ENCODE measurements around the gene PHF5A. TPM values are rescaled to one million over a fixed set of nuclear protein-coding genes. Genes with fewer than 3 reads are reported as not detected.
A peak's percentile ranks its signal among the peaks of the same experiment; 100 is the strongest.
"Not testable (repeated sequence)": the region's sequence is repeated elsewhere in the genome, so short reads cannot be mapped to it uniquely, and the experiment has no call there.

PHF5A gene
- total RNA-seq, 1 experiment from 2014 or later, result 115 TPM

DNA sequence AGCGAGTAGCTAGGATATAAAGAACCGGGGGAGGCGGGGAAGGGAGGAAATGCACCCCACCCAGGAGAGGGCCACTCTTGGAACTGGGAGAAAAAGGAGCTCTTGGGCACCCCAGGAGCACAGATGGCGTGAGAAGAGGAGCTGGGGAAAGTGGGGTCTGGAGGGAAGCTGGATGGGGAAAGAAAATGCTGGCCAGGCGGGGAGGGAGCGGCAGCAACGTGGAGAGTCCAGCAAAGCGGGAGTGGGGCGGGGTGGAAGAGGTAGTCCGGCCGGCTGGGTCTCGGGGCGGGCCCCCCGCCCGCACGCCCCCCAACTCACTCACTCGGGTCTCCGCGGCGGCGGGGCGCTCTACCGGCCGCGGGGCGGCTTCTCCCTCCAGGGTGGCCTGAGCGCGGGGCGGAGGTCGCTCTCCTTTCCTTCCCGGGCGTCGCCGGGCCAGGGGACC, 22.4 kb downstream of the PHF5A start:
- no peaks in the 10 kb centered on the region for H3K27me3 ChIP-seq (ENCODE audit: control insufficient read depth, insufficient read depth, low read length)
- H3K36me3 ChIP-seq (replicated peaks; ENCODE audit: control insufficient read depth, insufficient read depth, low read length), result peaks cover 6% of the 10 kb centered on the region
- peak; percentile 55 for DNase-seq
- H3K4me3 ChIP-seq (ENCODE audit: insufficient read depth, low read depth, low read length), result peak overlapping the region; percentile 99

- DNase-seq, result peak; percentile 50
- peak overlapping the region; percentile 99 for H3K4me3 ChIP-seq (ENCODE audit: insufficient read depth, low read depth, low read length)
- no peaks in the 10 kb centered on the region for H3K27me3 ChIP-seq (ENCODE audit: control insufficient read depth, insufficient read depth, low read length)
- peaks cover 6% of the 10 kb centered on the region for H3K36me3 ChIP-seq (replicated peaks; ENCODE audit: control insufficient read depth, insufficient read depth, low read length)
Observed at GRCh38 chr22:41445129-41446056, 23.1 kb downstream of the PHF5A start.

- Histone ChIP-seq H3K27me3 (ENCODE audit: control insufficient read depth, insufficient read depth, low read length) (no peaks in the 10 kb centered on the region), H3K36me3 (replicated peaks; ENCODE audit: control insufficient read depth, insufficient read depth, low read length) (peaks cover 6% of the 10 kb centered on the region), H3K4me3 (ENCODE audit: insufficient read depth, low read depth, low read length) (peak overlapping the region; percentile 99)
- peak; percentile 95 for DNase-seq
Observed at GRCh38 chr22:41444360-41445128, 23.9 kb downstream of the PHF5A start.

- H3K4me3 ChIP-seq (ENCODE audit: insufficient read depth, low read depth, low read length), result no peak overlapping the region
- H3K27me3 ChIP-seq (ENCODE audit: control insufficient read depth, insufficient read depth, low read length), result no peaks in the 10 kb centered on the region
Observed at GRCh38 chr22:41442240-41442792, 26.2 kb downstream of the PHF5A start.

GRCh38 chr22:41440511-41440910, 28.0 kb downstream of the PHF5A start:
- not testable (repeated sequence) for DNase-seq; H3K4me3 ChIP-seq (ENCODE audit: insufficient read depth, low read depth, low read length); H3K27me3 ChIP-seq (ENCODE audit: control insufficient read depth, insufficient read depth, low read length)
- peaks cover 25% of the 10 kb centered on the region for H3K36me3 ChIP-seq (replicated peaks; ENCODE audit: control insufficient read depth, insufficient read depth, low read length)

More at GRCh38 chr22:41442240-41442792, 26.2 kb downstream of the PHF5A start:
- DNase-seq, result no peak
- H3K36me3 ChIP-seq (replicated peaks; ENCODE audit: control insufficient read depth, insufficient read depth, low read length), result peaks cover 11% of the 10 kb centered on the region

- H3K27me3 ChIP-seq (ENCODE audit: control insufficient read depth, insufficient read depth, low read length), result no peaks in the 10 kb centered on the region
- H3K36me3 ChIP-seq (replicated peaks; ENCODE audit: control insufficient read depth, insufficient read depth, low read length), result peaks cover 28% of the 10 kb centered on the region
- no peak for DNase-seq
- no peak overlapping the region for H3K4me3 ChIP-seq (ENCODE audit: insufficient read depth, low read depth, low read length)
Observed at GRCh38 chr22:41437198-41437597, 31.3 kb downstream of the PHF5A start.

DNA sequence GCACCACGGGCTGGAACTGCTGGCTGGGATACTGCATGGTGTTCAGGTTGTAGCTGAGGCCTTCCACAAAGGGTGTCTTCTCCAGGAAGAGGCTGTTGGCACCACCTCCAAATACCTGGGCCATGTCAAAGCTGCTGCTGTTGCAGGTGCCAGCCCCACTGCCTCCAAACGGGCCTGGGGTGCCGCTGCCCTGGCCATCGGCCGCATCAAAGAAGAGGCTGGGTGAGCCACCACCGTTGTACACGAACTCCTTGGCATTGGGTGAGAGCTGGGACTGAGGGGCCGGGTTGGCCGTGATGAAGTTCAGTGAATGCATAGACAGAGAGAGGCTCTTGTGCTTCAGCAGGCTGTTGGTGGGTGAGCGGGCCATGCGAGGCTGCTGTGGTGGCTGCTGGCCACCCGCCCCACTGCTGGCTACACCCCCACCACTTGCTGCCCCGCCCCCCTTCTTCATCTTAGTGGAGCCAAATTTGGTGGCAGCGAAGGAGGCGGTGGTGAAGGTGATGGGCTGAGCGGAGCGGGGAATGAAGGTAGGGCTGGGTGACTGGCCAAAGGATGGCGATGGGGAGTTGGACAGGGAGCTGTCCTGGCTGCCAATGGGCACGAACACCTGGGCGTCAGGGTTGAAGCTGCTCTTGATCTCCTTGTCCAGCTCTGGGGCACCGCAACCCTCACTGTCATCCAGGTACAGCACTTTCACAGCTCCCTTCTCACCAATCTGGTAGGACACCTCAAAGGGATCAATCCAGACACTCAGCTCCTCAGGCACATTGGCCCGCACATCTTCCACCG, 32.0 kb downstream of the PHF5A start:
- Histone ChIP-seq H3K36me3 (replicated peaks; ENCODE audit: control insufficient read depth, insufficient read depth, low read length) (peaks cover 27% of the 10 kb centered on the region), H3K27me3 (ENCODE audit: control insufficient read depth, insufficient read depth, low read length) (no peaks in the 10 kb centered on the region), H3K4me3 (ENCODE audit: insufficient read depth, low read depth, low read length) (no peak overlapping the region)
- DNase-seq, result peak; percentile 51

DNA sequence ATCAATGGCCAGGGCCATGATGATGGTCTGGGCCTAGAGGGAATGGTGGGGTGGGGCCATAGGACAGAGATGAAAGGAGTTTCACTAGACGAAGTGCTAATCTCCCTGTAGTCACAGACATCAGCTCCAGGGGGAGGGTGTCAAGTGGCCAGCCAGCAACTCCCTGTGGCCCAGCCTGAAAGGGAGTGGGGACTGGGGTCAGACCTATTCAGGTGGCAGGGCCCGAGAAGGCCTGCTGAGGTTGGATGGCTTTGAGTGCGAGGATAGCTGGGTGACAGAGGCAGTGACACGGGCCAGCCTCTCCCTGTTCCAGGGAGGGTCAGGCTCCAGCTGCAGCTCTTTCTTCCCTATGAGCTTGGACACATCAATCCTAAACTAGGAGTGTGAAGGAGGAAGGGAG, 32.9 kb downstream of the PHF5A start:
- no peak for DNase-seq
- Histone ChIP-seq H3K27me3 (ENCODE audit: control insufficient read depth, insufficient read depth, low read length) (no peaks in the 10 kb centered on the region), H3K36me3 (replicated peaks; ENCODE audit: control insufficient read depth, insufficient read depth, low read length) (peaks cover 27% of the 10 kb centered on the region), H3K4me3 (ENCODE audit: insufficient read depth, low read depth, low read length) (no peak overlapping the region)

DNA sequence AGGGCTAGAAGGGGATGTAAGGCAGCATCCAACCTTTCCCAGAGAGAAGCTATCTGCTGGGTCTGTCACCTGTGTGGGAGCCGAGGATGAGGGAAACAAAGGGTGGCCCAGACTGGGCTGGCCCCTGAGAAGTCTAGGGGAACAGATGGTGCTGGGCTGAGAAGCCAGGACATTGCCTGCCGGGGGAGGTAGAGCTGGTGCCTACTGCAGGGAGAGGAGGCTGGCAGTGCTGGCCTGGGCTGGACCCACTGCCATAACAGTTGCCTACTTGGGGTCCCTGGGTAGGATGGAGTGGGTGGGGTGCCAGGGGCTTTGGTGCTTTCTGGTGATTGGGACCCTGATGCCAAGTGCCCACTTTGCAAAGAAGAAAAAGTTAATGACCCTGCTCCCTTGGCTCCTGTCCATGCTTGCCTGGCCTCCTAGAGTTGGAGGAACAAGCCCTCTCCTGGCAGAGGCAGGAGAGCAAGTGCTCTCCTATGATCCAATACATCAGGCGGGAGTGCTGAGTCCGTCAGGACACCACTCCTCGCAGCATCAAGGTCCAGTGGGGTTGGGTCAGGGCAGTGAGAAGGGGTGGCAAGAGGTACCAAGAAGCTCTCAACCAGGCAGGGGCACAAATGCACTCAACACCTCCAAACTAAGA, 34.0 kb downstream of the PHF5A start:
- H3K27me3 ChIP-seq (ENCODE audit: control insufficient read depth, insufficient read depth, low read length); H3K4me3 ChIP-seq (ENCODE audit: insufficient read depth, low read depth, low read length); DNase-seq: not testable (repeated sequence)
- peaks cover 27% of the 10 kb centered on the region for H3K36me3 ChIP-seq (replicated peaks; ENCODE audit: control insufficient read depth, insufficient read depth, low read length)

- H3K4me3 ChIP-seq (ENCODE audit: insufficient read depth, low read depth, low read length), result not testable (repeated sequence)
- peaks cover 23% of the 10 kb centered on the region for H3K36me3 ChIP-seq (replicated peaks; ENCODE audit: control insufficient read depth, insufficient read depth, low read length)
Observed at GRCh38 chr22:41433480-41433879, 35.0 kb downstream of the PHF5A start.

GRCh38 chr22:41431656-41432055, 36.8 kb downstream of the PHF5A start:
- Histone ChIP-seq H3K4me3 (ENCODE audit: insufficient read depth, low read depth, low read length) (no peak overlapping the region), H3K27me3 (ENCODE audit: control insufficient read depth, insufficient read depth, low read length) (no peaks in the 10 kb centered on the region), H3K36me3 (replicated peaks; ENCODE audit: control insufficient read depth, insufficient read depth, low read length) (peaks cover 16% of the 10 kb centered on the region)
- no peak for DNase-seq

More at GRCh38 chr22:41433480-41433879, 35.0 kb downstream of the PHF5A start:
- DNase-seq; H3K27me3 ChIP-seq (ENCODE audit: control insufficient read depth, insufficient read depth, low read length): not testable (repeated sequence)

- Histone ChIP-seq H3K36me3 (replicated peaks; ENCODE audit: control insufficient read depth, insufficient read depth, low read length) (peaks cover 4% of the 10 kb centered on the region), H3K27me3 (ENCODE audit: control insufficient read depth, insufficient read depth, low read length) (no peaks in the 10 kb centered on the region), H3K4me3 (ENCODE audit: insufficient read depth, low read depth, low read length) (no peak overlapping the region)
- DNase-seq, result no peak
Observed at GRCh38 chr22:41429951-41430332, 38.5 kb downstream of the PHF5A start.

DNA sequence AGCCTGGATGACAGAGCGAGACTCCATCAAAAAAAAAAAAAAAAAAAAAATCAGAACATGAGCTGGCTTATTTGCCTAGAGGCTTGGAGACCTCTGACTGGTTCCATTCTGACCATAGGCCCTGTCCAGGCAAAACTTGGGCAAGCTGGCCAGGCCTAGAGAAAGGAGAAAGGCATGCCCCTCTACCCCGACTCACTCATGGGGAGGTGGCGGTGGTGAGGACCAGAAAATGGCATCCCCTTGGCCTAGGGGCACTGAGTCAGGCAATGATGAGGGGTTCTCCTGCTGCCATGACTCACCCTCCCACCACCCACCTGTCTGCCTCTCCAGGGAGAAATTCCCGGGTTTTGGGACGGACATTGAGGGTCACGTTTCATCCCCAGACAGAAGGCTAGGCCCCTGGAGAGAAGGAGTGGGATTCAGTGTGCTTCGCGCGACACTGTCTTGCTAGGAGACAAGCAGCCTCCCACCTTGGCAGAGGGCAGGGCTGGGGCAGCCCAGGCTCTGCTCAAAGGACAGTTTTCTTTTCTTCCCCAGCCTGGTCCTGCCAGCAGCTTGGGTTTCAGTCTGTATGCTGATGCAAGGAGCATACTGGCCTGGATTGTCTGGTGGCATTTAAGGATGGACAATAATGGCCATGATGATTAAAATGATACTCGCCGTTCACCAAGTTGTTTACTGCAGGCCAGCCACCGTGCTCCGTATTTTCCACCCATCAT, 39.1 kb downstream of the PHF5A start:
- Histone ChIP-seq H3K4me3 (ENCODE audit: insufficient read depth, low read depth, low read length) (no peak overlapping the region), H3K36me3 (replicated peaks; ENCODE audit: control insufficient read depth, insufficient read depth, low read length) (peaks cover 1% of the 10 kb centered on the region), H3K27me3 (ENCODE audit: control insufficient read depth, insufficient read depth, low read length) (no peaks in the 10 kb centered on the region)
- peak; percentile 40 for DNase-seq
